ENCODE measurements around the gene WNT5B.

GRCh38 chr12:1632702-1633101, 3.7 kb downstream of the WNT5B start:
- TF ChIP-seq CTCF (conservative IDR thresholded peaks at IDR 0.05; ENCODE audit: low read depth, low read length) (no peak), BHLHE40 (IDR thresholded peaks at IDR 0.05; ENCODE audit: low read depth, low read length) (no peak), POLR2A (IDR thresholded peaks at IDR 0.05; ENCODE audit: low read depth, low read length) (no peak), NFE2L2 (IDR thresholded peaks at IDR 0.05; ENCODE audit: low read depth, low read length) (no peak), MXI1 (IDR thresholded peaks at IDR 0.05; ENCODE audit: borderline replicate concordance, low read depth, low read length) (no peak), RAD21 (IDR thresholded peaks at IDR 0.05; ENCODE audit: low read length) (no peak), MAFK (IDR thresholded peaks at IDR 0.05; ENCODE audit: low read depth, low read length) (no peak), FOS (IDR thresholded peaks at IDR 0.05; ENCODE audit: low read depth, low read length) (no peak), CHD1 (IDR thresholded peaks at IDR 0.05; ENCODE audit: low read depth, low read length) (no peak), ELK1 (IDR thresholded peaks at IDR 0.05; ENCODE audit: borderline replicate concordance, low read depth, low read length) (no peak), RFX5 (IDR thresholded peaks at IDR 0.05; ENCODE audit: low read depth, low read length) (no peak), RCOR1 (IDR thresholded peaks at IDR 0.05; ENCODE audit: insufficient replicate concordance, low read length) (no peak), USF2 (IDR thresholded peaks at IDR 0.05; ENCODE audit: low read depth, low read length) (no peak)
